GM18870 (cell line): ENCODE measurements around the gene SYDE1.
"Not testable (repeated sequence)": the region's sequence is repeated elsewhere in the genome, so short reads cannot be mapped to it uniquely, and the experiment has no call there.

Source experiments
- ATAC-seq: cut with Tn5 transposase; IDR thresholded peaks from one replicate; pipeline ENCODE4 v1.9.1; 2021; ENCODE audit warnings: moderate library complexity; ENCODE audit not compliant: unreplicated experiment

Gene SYDE1, protein sequence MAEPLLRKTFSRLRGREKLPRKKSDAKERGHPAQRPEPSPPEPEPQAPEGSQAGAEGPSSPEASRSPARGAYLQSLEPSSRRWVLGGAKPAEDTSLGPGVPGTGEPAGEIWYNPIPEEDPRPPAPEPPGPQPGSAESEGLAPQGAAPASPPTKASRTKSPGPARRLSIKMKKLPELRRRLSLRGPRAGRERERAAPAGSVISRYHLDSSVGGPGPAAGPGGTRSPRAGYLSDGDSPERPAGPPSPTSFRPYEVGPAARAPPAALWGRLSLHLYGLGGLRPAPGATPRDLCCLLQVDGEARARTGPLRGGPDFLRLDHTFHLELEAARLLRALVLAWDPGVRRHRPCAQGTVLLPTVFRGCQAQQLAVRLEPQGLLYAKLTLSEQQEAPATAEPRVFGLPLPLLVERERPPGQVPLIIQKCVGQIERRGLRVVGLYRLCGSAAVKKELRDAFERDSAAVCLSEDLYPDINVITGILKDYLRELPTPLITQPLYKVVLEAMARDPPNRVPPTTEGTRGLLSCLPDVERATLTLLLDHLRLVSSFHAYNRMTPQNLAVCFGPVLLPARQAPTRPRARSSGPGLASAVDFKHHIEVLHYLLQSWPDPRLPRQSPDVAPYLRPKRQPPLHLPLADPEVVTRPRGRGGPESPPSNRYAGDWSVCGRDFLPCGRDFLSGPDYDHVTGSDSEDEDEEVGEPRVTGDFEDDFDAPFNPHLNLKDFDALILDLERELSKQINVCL

DNA sequence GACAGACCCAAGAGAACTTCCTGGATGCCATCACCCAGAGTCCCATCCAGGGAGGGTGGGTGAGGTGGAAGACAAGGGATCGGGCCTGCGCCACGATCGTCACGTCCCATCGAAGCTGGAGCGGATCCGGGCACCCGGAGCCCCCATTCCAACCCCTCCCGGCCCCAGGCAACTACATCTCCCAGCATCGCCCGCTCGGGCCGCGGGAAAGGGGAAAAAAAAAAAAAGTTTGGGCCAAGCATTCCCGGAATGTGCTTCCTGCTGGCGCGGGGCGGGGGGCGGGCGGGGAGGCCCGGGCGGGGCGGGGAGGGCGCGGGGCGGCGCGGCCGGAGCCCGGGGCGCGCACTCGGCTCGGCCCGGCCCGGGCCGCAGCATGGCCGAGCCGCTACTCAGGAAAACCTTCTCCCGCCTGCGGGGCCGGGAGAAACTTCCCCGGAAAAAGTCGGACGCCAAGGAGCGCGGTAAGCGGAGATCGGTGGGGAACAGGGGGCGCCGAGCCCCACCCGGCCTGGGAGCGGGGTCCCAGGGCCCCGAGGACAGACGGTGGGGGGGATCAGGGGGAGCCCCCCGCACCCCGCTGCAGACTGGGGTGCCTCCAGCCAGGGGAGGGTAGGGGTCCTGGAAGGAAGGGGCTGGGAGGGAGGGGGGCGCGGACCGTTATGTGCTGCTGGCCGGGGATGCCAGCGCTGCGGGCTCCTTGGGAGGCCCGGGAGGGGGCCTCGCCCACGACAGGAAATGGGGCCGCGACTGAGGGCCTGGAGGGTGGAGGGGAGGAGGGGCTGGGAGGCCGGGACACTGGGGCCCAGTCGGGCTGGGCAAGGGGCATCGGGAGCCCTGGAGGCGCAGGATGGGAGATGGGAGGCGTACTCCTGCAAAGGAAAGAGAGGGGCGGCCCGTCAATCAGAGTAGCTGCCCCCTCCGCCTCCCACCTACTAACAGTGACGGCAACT is at the start of gene SYDE1:
Gene SYDE1 (plus strand): TSS at position 341 of the 950 bp plus-strand sequence. CDS start 33 bp downstream, at position 374.
- no peak for ATAC-seq

GRCh38 chr19:15062036-15062435 is 45.2 kb upstream of the SYDE1 start:
- ATAC-seq: no peak

- not testable (repeated sequence) for ATAC-seq
Observed at GRCh38 chr19:15070386-15070785, 36.8 kb upstream of the SYDE1 start.

GRCh38 chr19:15072930-15073647 is 34.1 kb upstream of the SYDE1 start:
- no peak for ATAC-seq

DNA sequence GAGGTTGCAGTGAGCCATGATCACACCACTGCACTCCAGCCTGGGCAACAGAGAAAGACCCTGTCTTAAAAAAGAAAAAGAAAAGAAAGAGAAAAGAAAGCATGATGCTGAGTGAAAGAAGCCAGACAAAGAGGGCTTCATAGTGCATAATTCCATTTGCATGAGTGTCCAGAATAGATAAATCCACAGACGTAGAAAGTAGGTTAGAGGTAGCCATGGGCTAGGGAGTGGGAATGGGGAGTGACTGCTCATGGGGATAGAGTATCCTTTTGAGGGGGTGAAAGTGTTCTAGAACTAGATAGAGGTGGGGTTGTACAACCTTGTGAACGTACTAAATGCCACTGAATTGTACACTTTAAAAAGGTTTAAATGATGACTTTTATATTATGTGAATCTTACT is 32.8 kb upstream of the SYDE1 start:
- no peak for ATAC-seq

- no peak for ATAC-seq
Observed at GRCh38 chr19:15075806-15076205, 31.4 kb upstream of the SYDE1 start.

GRCh38 chr19:15080002-15080401 is 27.2 kb upstream of the SYDE1 start:
- not testable (repeated sequence) for ATAC-seq

GRCh38 chr19:15081911-15082310 is 25.3 kb upstream of the SYDE1 start, which contains the start of gene OR1I1:
Gene OR1I1, plus strand, starts transcription at chr19:15082211. Its CDS starts 4,855 bp downstream, at chr19:15087066.
- ATAC-seq: no peak

- ATAC-seq: no peak
Observed at GRCh38 chr19:15087182-15087581, 20.0 kb upstream of the SYDE1 start.

DNA sequence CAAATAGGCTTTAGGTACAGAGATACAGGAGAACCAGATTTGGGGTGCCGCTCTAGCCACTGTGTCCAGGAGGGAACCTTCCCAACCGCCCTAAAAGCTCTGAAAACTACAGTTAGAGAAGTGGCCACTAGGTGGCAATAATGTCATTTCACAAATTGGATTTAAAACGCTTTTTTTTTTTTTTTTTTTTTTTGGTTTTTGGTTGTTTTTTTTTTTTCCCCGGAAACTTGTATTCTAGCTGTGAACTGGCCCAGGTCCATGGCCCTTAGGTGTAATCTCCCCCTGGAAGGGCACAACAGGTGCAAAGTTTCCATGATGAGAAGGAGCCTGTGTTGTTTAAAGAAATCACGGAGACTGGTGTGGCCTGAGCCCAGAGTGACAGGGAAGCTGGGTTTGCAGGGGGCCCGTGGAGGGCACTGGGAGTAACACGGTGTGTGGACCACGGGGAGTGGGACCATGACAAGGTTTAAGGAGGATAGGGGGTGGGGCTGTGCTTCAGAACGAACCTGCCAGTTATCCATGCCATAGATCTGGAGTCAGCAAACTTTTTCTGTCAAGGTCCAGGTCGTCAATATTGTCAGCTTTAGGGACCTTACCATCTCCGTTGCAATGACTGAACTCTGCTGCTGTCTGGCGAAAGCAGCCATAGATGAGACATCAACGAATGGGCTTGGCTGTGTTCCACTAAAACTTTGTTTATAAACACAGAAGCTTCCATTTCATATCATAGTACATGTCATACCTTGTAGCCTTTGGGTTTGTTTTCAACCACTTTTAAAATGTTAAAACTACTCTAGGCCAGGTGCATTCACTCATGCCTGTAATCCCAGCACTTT is 15.1 kb upstream of the SYDE1 start:
- ATAC-seq: no peak

GRCh38 chr19:15093001-15093400 is 14.2 kb upstream of the SYDE1 start:
- ATAC-seq: no peak

DNA sequence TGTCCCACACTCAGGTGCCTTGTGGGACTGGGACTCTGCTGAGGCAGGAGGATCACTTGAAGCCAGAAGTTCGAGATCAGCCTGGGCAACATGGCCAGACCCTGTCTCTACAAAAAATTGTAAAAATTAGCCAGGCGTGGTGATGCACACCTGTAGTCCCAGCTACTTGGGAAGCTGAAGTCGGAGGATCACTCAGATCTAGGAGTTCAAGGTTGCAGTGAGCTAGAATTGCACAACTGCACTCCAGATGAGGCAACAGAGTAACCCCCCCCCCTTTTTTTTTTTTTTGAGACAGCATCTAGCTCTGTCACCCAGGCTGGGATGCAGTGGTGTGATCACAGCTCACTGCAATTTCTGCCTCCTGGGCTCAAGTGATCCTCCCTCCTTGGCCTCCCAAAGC is 11.0 kb upstream of the SYDE1 start:
- ATAC-seq: no peak

- ATAC-seq: not testable (repeated sequence)
Observed at GRCh38 chr19:15097980-15098379, 9.2 kb upstream of the SYDE1 start.

- ATAC-seq: no peak
Observed at GRCh38 chr19:15098460-15098859, 8.7 kb upstream of the SYDE1 start.

GRCh38 chr19:15099017-15099582 is 8.1 kb upstream of the SYDE1 start:
- ATAC-seq: no peak

DNA sequence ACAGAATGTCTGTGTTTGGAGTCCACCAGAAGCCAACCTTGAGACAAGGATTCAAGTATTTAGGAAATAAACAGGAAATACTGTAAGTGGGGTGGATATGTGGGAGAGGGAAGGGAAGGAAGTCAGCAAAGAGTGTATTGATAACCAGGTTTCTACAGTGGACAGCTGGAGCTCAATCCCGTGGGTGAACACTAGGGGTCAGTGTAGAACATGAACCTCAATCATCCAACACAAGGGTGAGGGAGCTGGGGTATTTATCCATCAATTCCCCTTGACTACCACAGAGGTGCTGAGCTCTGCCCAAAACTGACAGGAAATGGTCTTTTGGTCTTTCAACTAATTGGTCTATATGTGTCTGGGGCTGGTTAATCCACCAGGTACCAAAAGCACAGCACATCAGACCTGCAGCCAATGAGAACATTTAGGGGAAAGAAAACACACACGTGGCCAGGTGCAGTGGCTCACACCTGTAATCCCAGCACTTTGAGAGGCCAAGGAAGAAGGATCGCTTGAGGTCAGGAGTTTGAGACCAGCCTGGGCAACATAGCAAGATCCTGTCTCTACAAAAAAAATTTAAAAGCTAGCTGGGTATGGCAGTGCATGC is 5.6 kb upstream of the SYDE1 start:
- no peak for ATAC-seq

- ATAC-seq: no peak
Observed at GRCh38 chr19:15104003-15104402, 3.2 kb upstream of the SYDE1 start.

DNA sequence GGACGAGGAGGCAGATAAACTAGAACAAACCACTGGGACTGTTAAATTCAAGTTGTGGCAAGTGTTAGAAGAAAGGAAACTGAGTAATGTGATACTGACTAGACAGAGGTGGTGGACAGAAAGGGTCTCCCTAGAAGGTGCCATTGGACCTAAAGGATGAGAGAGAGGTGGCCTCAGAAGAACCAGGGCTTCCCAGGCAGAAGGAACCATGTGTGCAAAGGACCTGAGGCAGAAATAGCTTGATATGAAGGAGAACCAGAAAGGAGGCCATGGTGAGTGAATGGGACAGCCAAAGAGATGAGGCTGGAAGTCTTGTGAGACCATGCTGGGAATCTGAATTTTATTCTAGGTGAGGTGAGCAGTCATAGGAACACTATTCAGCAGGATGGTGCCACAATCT is 2.8 kb upstream of the SYDE1 start:
- no peak for ATAC-seq

DNA sequence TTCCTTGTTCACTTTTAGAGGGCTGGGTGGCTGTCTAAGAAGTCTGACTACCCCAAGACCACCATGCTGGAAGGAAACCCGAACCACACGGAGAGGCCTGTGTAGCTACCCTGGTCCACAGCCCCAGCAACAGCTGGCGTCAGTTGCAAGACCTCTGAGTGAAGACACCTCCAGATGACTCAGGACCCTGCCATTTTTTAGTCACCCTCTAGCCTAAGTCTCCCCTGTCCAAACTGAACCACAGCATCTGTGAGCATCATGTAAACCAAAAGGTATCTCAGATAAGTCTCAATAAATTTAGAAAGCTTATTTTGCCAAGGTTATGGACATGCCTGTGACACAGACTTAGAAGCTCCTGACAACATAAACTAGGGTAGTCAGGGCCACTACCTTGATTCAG is 2.2 kb upstream of the SYDE1 start:
- ATAC-seq: no peak
